HG02852 (cell line): ENCODE results near the gene NFATC4.
"Not testable (repeated sequence)": the region's sequence is repeated elsewhere in the genome, so short reads cannot be mapped to it uniquely, and the experiment has no call there.

Experiments
- ATAC-seq: cut with Tn5 transposase; IDR thresholded peaks from one replicate; pipeline ENCODE4 v1.9.1; 2021; ENCODE audit warnings: mild to moderate bottlenecking, moderate library complexity; ENCODE audit not compliant: unreplicated experiment

NFATC4 gene

GRCh38 chr14:24387009-24387345 is 19.0 kb downstream of the NFATC4 start:
- ATAC-seq: no peak

- not testable (repeated sequence) for ATAC-seq
Measured at GRCh38 chr14:24387579-24387978, 19.6 kb downstream of the NFATC4 start.

- no peak for ATAC-seq
Measured at GRCh38 chr14:24388474-24389179, 20.6 kb downstream of the NFATC4 start.

- ATAC-seq: no peak
Measured at GRCh38 chr14:24389226-24389848, 21.4 kb downstream of the NFATC4 start.

- ATAC-seq: no peak
Measured at GRCh38 chr14:24390701-24391468, 22.9 kb downstream of the NFATC4 start.

GRCh38 chr14:24392325-24393091 is 24.5 kb downstream of the NFATC4 start:
- ATAC-seq: no peak

- no peak for ATAC-seq
Measured at GRCh38 chr14:24394275-24394674, 26.3 kb downstream of the NFATC4 start.

- no peak for ATAC-seq
Measured at GRCh38 chr14:24395609-24396582, 27.9 kb downstream of the NFATC4 start.

- ATAC-seq: no peak
Measured at GRCh38 chr14:24397639-24398292, 29.8 kb downstream of the NFATC4 start.

GRCh38 chr14:24398293-24398652 is 30.3 kb downstream of the NFATC4 start:
- ATAC-seq: no peak

- no peak for ATAC-seq
Measured at GRCh38 chr14:24398653-24399446, 30.9 kb downstream of the NFATC4 start, which contains the start of gene NYNRIN. TSS of gene NYNRIN (plus strand) at chr14:24399003. CDS start at chr14:24399247, 244 bp downstream.

GRCh38 chr14:24399447-24399822 is 31.5 kb downstream of the NFATC4 start:
- no peak for ATAC-seq

GRCh38 chr14:24399999-24400718 is 32.2 kb downstream of the NFATC4 start:
- no peak for ATAC-seq

GRCh38 chr14:24401810-24402702 is 34.1 kb downstream of the NFATC4 start:
- no peak for ATAC-seq

- ATAC-seq: no peak
Measured at GRCh38 chr14:24403294-24403998, 35.5 kb downstream of the NFATC4 start.

- no peak for ATAC-seq
Measured at GRCh38 chr14:24404814-24405213, 36.8 kb downstream of the NFATC4 start.

GRCh38 chr14:24406416-24406815 is 38.4 kb downstream of the NFATC4 start:
- no peak for ATAC-seq
